ENCODE results near the gene PHKA2. TPM values are rescaled to one million over a fixed set of nuclear protein-coding genes. Genes with fewer than 3 reads are reported as not detected.

PHKA2 gene
- polyA plus RNA-seq, 2 of the 4 experiments (the other 2 are of a cell fraction), result 16.1 to 21.2 TPM

DNA sequence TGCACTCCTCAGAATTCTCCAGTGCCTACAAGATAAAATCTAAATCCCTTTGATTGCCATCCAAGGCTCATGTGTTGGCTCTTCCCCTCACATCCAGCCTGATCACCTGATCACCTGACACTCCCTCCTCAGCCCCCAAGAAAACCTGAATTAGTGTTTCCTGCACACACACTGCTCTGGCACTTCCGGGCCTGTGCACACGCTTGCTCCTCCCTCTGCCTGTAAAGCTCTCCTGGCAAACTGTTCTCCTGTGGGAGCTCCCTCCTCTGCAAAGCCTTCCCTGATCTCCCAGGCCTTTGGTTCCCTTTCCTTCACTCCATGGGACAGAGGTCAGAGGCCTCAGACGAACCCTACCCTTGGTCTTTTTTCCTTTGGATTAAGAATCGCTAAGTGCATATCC lies 19.9 kb downstream of the PHKA2 start:
- DNase-seq (ENCODE audit: low read depth in 1 of 2, low spot score in 1 of 2) (no peak), FAIRE-seq (no peak), ATAC-seq (no peak)
- H3K27ac ChIP-seq, result no peak overlapping the region
- CTCF ChIA-PET, result interaction anchor here (0.8 to 2.1 kb wide), 3 partner anchors 17 to 53 kb away, joined by 3 to 6 read pairs (median 3); no protein-coding TSS in a partner anchor
- H3K4me1 ChIP-seq, result no peaks in the 10 kb centered on the region
- no peak overlapping the region for H3K4me2 ChIP-seq
- TF ChIP-seq ZSCAN20 (CRISPR knock-in tag; IDR thresholded peaks at IDR 0.05), result no peak
- TF ChIP-seq CEBPB (IDR thresholded peaks at IDR 0.05), result no peak
- TF ChIP-seq RARB (CRISPR knock-in tag; IDR thresholded peaks at IDR 0.05), result no peak
- TF ChIP-seq HOXA7 (CRISPR knock-in tag; IDR thresholded peaks at IDR 0.05), result no peak
- TF ChIP-seq NR3C1 (IDR thresholded peaks at IDR 0.05), result no peak
- TF ChIP-seq HDAC2 (IDR thresholded peaks at IDR 0.05), result no peak
- TF ChIP-seq ZC3H11A (IDR thresholded peaks at IDR 0.05), result no peak
- TF ChIP-seq EP300 (IDR thresholded peaks at IDR 0.05), result no peak
- 90% methylated on average over 4 of the region's 4 CpGs for WGBS (ENCODE audit: missing lambda C conversion rate)
- no peak overlapping the region for H3K4me3 ChIP-seq
- POLR2A ChIA-PET, result no interaction called here
- no peaks in the 10 kb centered on the region for H3K9me3 ChIP-seq

DNA sequence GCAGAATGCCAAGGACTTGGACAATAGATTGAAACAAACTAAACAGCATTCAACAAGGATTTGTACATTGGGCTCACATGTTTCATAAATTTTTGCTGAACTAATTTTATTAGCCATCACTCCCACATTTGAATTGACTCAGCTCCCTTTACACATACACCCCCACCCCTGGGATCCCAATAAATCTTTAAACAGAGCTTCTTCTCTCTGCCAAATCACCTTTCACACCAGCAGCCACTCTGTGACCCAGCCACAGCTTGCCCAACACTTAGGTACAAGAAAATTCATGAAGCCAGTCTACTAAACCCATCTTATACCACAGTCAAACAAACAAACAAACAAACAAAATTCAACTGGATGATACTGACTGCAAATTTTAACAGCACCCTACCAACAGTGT lies 21.6 kb downstream of the PHKA2 start:
- Histone ChIP-seq H3K4me3 (no peak overlapping the region), H3K4me2 (no peak overlapping the region), H3K9me3 (no peaks in the 10 kb centered on the region), H3K4me1 (no peaks in the 10 kb centered on the region), H3K27ac (no peak overlapping the region)
- POLR2A ChIA-PET, result no interaction called here
- CTCF ChIA-PET, result interaction anchor here (1.0 kb wide), 1 partner anchor 44 kb away, joined by 3 read pairs; no protein-coding TSS in a partner anchor
- no peak for DNase-seq (ENCODE audit: low read depth in 1 of 2, low spot score in 1 of 2)
- TF ChIP-seq RARB (CRISPR knock-in tag; IDR thresholded peaks at IDR 0.05) (no peak), EHF (CRISPR knock-in tag; IDR thresholded peaks at IDR 0.05) (no peak)
- no peak for ATAC-seq
- FAIRE-seq, result no peak

DNA sequence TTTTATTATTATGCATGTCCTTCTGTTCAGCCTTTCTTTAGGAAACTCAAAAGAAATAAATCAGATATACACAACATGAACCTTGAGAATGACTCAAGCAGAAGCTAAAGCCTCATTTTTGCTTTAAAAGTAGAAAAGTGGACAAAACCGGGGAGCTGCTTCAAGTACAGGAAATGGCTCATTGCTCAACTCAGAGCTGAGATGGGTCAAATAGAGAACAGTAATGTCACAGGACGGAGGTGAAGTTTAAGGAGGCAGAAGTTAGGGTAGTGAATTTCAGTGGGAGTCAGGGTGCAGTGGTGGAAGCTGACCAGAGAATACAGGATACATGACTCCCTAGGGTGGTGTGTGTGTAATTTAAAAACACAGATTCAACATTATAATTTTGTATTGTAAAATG lies 22.2 kb downstream of the PHKA2 start:
- no peak overlapping the region for H3K4me2 ChIP-seq
- DNase-seq (ENCODE audit: low read depth in 1 of 2, low spot score in 1 of 2), result no peak
- WGBS (ENCODE audit: missing lambda C conversion rate), result 78% methylated on average over 2 of the region's 2 CpGs
- 0 out of 3 replicates have a peak, but pooled peaks cover 3% of the 10 kb centered on the region for H3K4me1 ChIP-seq
- H3K27ac ChIP-seq, result no peak overlapping the region
- no peaks in the 10 kb centered on the region for H3K9me3 ChIP-seq
- no peak for ATAC-seq
- TF ChIP-seq EHF (CRISPR knock-in tag; IDR thresholded peaks at IDR 0.05) (no peak), TFCP2L1 (CRISPR knock-in tag; IDR thresholded peaks at IDR 0.05) (no peak), KDM5A (IDR thresholded peaks at IDR 0.05) (no peak), SREBF2 (IDR thresholded peaks at IDR 0.05) (no peak), NFE2L2 (conservative IDR thresholded peaks at IDR 0.05; ENCODE audit: low read length) (no peak)
- TF ChIP-seq, protein P1, sequence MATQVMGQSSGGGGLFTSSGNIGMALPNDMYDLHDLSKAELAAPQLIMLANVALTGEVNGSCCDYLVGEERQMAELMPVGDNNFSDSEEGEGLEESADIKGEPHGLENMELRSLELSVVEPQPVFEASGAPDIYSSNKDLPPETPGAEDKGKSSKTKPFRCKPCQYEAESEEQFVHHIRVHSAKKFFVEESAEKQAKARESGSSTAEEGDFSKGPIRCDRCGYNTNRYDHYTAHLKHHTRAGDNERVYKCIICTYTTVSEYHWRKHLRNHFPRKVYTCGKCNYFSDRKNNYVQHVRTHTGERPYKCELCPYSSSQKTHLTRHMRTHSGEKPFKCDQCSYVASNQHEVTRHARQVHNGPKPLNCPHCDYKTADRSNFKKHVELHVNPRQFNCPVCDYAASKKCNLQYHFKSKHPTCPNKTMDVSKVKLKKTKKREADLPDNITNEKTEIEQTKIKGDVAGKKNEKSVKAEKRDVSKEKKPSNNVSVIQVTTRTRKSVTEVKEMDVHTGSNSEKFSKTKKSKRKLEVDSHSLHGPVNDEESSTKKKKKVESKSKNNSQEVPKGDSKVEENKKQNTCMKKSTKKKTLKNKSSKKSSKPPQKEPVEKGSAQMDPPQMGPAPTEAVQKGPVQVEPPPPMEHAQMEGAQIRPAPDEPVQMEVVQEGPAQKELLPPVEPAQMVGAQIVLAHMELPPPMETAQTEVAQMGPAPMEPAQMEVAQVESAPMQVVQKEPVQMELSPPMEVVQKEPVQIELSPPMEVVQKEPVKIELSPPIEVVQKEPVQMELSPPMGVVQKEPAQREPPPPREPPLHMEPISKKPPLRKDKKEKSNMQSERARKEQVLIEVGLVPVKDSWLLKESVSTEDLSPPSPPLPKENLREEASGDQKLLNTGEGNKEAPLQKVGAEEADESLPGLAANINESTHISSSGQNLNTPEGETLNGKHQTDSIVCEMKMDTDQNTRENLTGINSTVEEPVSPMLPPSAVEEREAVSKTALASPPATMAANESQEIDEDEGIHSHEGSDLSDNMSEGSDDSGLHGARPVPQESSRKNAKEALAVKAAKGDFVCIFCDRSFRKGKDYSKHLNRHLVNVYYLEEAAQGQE (IDR thresholded peaks at IDR 0.05), result no peak
- no peak overlapping the region for H3K4me3 ChIP-seq
- ChIA-PET POLR2A (no interaction called here), CTCF (interaction anchor here (1.1 to 1.2 kb wide), 3 partner anchors 13 to 55 kb away, joined by 3 to 4 read pairs (median 3); no protein-coding TSS in a partner anchor)
- no peak for FAIRE-seq

DNA sequence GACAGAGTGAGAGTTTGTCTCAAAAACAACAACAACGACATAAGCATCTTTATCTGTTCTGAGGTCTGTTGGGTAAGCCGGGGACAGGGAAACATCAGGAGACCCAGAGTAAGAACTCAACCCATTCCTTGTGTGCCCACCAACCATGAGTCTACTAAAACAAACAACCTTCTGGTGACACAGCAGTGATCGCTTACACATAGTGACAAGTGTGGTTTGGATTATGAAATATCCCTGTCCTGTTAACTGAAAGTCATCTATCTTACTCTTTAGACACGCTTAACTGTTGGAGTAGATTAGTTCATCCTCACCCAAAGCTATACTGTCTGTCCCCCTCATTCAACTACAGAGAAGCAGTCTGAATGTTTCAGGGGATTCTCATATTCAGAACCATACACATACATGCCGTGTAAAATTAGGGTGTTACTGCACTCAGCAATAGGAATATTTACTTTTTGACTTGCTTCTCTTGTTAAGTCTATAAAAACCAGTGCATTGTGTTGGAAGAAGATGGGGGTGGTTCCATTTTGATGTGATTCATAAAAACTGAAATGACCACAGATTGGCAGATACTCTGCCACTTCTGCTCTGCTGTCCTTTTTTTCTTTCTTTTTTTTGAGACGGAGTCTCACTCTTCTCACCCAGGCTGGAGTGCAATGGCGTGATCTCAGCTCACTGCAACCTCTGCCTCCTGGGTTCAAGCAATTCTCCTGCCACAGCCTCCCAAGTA lies 27.4 kb downstream of the PHKA2 start:
- FAIRE-seq, result peak; percentile 72
- H3K4me2 ChIP-seq, result no peak overlapping the region
- WGBS (ENCODE audit: missing lambda C conversion rate), result 91% methylated on average over 7 of the region's 7 CpGs
- TF ChIP-seq CBX2 (IDR thresholded peaks at IDR 0.05; ENCODE audit: borderline replicate concordance, low read depth) (no peak), PHF8 (IDR thresholded peaks at IDR 0.05; ENCODE audit: borderline replicate concordance, low read depth) (no peak), RARB (CRISPR knock-in tag; IDR thresholded peaks at IDR 0.05) (no peak), MAZ (IDR thresholded peaks at IDR 0.05; ENCODE audit: borderline replicate concordance, low read depth, low read length) (no peak), GATA3 (IDR thresholded peaks at IDR 0.05; ENCODE audit: borderline replicate concordance) (no peak), EP300 (IDR thresholded peaks at IDR 0.05) (no peak), NPAS2 (CRISPR knock-in tag; IDR thresholded peaks at IDR 0.05; ENCODE audit: borderline replicate concordance) (no peak), KDM5A (IDR thresholded peaks at IDR 0.05) (no peak), ESRRA (IDR thresholded peaks at IDR 0.05; ENCODE audit: borderline replicate concordance, low read length) (no peak), TFCP2L1 (CRISPR knock-in tag; IDR thresholded peaks at IDR 0.05) (no peak), CHD4 (IDR thresholded peaks at IDR 0.05; ENCODE audit: borderline replicate concordance) (no peak), HOXA7 (CRISPR knock-in tag; IDR thresholded peaks at IDR 0.05) (no peak)
- TF ChIP-seq, protein P2, sequence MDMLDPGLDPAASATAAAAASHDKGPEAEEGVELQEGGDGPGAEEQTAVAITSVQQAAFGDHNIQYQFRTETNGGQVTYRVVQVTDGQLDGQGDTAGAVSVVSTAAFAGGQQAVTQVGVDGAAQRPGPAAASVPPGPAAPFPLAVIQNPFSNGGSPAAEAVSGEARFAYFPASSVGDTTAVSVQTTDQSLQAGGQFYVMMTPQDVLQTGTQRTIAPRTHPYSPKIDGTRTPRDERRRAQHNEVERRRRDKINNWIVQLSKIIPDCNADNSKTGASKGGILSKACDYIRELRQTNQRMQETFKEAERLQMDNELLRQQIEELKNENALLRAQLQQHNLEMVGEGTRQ (IDR thresholded peaks at IDR 0.05), result no peak
- POLR2A ChIA-PET, result no interaction called here
- no peak for ATAC-seq
- H3K4me1 ChIP-seq, result 0 out of 3 replicates have a peak, but pooled peaks cover 6% of the 10 kb centered on the region
- H3K4me3 ChIP-seq, result no peak overlapping the region
- no peaks in the 10 kb centered on the region for H3K9me3 ChIP-seq
- H3K27ac ChIP-seq, result no peak overlapping the region
- no peak for DNase-seq (ENCODE audit: low read depth in 1 of 2, low spot score in 1 of 2)
- CTCF ChIA-PET, result no interaction called here

All from A549 (cell line).